GM18868 (cell line): ENCODE data around the gene GSTCD.

Source experiments
- ATAC-seq: cut with Tn5 transposase; IDR thresholded peaks from one replicate; pipeline ENCODE4 v1.9.1; 2021; ENCODE audit warnings: mild to moderate bottlenecking, moderate library complexity; ENCODE audit not compliant: unreplicated experiment

The GSTCD gene

DNA sequence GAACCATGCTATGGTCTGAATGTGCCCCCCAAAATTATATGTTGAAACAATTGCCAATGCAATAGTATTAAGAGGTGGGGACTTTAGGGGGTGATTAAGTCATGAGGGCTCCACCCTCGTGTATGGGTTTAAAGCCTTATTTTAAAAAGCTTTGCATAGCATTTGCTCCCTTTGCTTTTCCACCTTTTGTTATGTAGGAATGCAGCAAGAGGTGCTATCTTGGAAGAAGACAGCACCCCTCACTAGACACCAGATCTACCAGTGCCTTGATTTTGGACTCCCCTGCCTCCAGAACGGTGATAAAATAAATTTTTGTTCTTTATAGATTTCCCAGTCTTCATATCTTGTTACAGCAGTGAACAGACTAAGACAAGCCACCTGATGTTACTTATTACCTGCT lies 163.4 kb downstream of the GSTCD start:
- no peak for ATAC-seq

DNA sequence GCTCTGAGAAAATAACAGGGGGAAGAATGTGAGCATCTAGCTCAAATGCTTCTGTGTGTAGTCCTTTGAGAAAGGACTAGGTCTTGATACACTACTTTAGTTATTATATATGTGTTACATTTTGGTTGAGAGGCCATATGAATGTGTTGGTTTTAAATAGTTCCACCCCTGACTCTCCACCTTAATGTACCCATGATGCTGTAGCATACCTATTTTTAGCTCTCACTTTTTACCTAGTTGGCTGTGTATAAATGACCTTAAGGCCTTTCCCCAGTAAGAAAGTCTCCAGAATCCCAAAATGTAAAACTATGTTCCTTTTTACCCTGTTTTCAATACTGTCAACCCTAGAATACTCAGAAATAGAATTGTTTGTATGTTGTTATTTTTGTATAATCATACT lies 166.6 kb downstream of the GSTCD start:
- no peak for ATAC-seq

- no peak for ATAC-seq
Observed at GRCh38 chr4:105878668-105879067, 170.1 kb downstream of the GSTCD start.

- no peak for ATAC-seq
Observed at GRCh38 chr4:105887508-105887907, 178.9 kb downstream of the GSTCD start.

DNA sequence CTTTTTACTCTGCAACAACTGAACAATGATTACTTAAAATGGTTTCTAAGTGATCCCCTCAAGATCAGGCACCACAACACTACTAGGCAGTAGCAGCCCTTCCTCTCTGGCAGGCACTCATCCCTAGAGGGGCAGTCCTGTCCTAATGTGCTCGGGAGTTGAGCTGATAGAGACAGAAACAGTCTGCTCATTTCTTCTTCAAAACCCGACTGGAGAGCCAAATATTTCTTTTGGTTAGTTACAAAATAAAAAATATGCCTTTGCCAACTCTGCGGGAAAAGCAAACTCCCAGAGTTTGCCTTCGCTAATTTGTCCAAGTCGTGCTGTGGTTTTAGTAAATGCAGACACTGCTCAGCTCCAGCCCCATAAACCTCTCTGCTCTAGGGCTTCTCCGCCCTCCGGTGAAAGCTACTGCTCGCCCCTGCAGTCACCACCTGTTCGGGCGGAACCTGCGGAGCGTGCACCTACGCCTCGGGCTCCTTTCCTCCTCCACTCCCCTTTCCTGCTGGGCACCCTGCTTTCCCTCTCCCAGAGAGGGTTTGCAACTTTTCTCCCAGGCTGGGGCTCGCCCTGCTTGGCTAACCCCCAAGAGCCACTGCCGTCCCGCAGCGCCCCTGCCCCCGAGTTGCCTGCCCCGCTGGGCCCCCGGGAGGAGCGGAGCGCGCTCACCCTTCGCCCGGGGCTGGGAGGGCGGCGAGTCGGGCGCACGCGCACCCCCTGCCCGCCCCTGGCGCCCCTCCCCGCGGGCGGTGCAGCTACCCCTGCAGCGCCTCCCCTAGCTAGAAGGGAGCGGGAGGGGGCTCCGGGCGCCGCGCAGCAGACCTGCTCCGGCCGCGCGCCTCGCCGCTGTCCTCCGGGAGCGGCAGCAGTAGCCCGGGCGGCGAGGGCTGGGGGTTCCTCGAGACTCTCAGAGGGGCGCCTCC lies 186.3 kb downstream of the GSTCD start, which contains the start of gene NPNT:
Gene NPNT (plus strand): TSS at position 812 of the 923 bp plus-strand sequence. CDS start 182 bp downstream, outside the sequence.
- peak; percentile 68 for ATAC-seq

DNA sequence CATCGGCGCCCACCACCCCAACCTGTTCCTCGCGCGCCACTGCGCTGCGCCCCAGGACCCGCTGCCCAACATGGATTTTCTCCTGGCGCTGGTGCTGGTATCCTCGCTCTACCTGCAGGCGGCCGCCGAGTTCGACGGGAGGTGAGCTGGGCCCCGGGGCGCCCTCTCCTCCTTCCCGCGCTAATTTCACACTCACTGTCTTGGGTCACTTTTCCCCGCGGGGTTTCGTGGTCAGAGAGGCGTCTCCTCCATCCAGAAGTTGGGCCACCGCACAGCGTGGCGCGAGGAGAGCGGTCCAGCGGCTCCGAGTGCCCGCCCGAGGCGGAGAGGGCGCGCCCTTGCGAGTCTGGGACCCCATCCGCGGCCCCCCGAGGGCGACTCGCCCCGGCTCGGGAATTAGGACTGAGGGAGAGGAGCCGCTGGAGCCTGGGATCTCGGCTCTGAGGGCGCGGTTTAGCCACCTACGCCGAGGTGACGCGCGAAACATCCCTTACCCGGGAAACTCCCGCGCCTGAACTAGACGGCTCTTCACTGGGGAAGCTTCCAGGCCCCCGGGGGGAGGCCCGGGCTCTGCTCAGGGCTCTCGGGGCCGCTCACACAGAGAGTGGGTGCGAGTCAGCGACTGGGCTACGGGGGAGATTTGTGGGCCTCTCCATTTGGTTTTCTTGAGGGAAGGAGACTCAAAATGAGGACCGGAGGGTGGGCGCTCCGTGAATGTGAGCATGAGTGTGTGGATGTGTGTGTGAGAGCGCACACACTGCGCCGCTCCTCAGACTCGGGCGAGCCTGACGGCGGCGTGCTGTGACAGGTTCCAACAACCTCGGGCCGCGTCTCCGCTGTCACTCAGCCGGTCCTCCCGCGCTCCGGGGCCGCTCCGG lies 187.2 kb downstream of the GSTCD start:
- peak; percentile 45 for ATAC-seq

DNA sequence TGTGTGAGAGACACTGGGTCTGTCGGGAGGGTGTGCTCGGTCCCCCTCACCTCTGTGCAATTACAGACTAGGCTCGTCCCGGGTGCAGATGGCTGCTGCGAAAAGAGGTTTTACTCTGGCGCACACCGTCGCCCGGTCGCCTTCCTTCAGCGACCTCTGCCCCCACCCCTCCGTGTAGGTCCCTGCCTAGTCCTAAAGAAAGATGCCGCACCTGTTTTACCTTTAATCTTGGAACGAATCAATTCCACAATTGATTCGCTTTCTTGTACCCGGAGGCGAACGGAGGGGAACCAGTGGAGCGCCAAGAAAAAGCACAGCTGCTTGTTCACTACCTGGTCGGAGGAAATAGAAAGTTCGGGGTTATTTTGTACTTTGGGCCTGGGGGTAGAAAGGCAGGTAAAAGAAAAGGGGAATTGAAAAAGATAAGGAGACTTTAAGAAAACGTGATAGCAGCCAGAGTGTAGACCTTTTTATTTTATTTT lies 187.9 kb downstream of the GSTCD start:
- peak; percentile 11 for ATAC-seq
